Cardiac fibroblast (primary cell): ENCODE data around the gene CHIT1.

Source experiments
- DNase-seq, 2 donors: peaks; one replicate each; pipeline versions ENCODE4 v3.0.0 to v3.0.0-alpha.2; 2010; ENCODE audit warnings: low read depth in 2 of 2
- H3K4me3 ChIP-seq, 2 donors: replicated peaks in 1 of 2; 1 replicate in 1 of 2; 2 replicates in 1 of 2; pipeline ENCODE4 v1.5.1; 2011; ENCODE audit warnings: low read depth in 2 of 2, low read length in 2 of 2, mild to moderate bottlenecking in 2 of 2, moderate library complexity in 1 of 2
- TF ChIP-seq, protein P1 (sequence below): IDR thresholded peaks from one replicate; pipeline ENCODE4 v1.5.1; 2011; ENCODE audit warnings: low read depth, mild to moderate bottlenecking, low read length, inconsistent platforms

The CHIT1 gene

DNA sequence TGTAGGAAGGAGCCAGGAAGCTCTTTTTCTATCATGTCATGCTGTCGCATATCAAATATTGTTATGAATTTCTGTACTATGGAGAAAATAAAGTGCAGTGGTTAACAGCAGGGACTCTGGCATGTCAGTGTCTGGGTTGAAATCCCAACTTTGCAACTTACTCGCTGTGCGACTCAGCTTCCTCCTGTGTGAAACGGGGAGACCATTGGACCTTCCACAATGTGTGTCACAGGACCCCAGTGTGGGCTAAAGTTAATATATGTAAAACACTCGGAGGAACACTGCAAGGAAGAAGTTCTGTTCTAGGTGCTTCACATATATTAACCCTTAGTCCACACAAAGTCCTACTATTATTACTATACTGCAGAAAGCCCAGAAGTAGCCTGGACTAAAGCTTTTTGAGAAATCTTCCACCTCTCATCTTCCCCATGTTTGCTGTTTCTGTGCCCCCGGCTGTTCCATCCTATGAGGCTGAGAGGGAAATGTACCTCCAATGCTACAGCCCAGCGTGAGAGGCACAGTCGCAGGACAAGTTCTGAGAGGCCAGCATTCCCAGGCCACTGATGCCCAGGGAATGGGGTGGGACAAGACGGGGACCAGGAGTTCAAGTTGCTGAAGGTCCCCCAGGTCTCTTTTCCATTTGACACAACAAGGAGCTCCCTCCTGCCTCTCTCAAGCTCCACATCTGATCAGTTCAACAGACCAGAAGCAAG is 1.9 kb downstream of the CHIT1 start:
- TF ChIP-seq, protein P1, sequence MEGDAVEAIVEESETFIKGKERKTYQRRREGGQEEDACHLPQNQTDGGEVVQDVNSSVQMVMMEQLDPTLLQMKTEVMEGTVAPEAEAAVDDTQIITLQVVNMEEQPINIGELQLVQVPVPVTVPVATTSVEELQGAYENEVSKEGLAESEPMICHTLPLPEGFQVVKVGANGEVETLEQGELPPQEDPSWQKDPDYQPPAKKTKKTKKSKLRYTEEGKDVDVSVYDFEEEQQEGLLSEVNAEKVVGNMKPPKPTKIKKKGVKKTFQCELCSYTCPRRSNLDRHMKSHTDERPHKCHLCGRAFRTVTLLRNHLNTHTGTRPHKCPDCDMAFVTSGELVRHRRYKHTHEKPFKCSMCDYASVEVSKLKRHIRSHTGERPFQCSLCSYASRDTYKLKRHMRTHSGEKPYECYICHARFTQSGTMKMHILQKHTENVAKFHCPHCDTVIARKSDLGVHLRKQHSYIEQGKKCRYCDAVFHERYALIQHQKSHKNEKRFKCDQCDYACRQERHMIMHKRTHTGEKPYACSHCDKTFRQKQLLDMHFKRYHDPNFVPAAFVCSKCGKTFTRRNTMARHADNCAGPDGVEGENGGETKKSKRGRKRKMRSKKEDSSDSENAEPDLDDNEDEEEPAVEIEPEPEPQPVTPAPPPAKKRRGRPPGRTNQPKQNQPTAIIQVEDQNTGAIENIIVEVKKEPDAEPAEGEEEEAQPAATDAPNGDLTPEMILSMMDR, result no peak
- no peak overlapping the region for H3K4me3 ChIP-seq
- DNase-seq, result no peak

DNA sequence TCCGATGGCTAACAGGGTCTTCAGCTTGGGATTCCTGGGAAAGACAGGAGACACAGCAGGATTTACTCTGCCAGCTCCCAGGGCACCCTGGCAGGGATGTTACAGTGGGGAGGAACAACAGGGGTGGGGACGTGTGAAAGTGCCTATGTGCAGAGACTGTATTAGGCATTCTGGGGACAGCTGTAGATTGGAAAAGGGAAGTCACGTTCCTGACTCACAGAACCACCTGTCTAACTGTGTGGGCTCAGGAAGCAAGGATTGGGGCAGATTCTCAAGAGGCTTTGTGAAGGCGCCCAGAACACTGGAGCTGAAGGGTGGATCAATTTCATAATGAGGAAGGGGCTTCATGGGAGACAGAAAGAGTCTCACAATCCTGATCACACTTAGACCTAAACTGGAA is 4.4 kb downstream of the CHIT1 start:
- DNase-seq, result no peak
- TF ChIP-seq, protein P1, result no peak
- H3K4me3 ChIP-seq, result no peak overlapping the region

DNA sequence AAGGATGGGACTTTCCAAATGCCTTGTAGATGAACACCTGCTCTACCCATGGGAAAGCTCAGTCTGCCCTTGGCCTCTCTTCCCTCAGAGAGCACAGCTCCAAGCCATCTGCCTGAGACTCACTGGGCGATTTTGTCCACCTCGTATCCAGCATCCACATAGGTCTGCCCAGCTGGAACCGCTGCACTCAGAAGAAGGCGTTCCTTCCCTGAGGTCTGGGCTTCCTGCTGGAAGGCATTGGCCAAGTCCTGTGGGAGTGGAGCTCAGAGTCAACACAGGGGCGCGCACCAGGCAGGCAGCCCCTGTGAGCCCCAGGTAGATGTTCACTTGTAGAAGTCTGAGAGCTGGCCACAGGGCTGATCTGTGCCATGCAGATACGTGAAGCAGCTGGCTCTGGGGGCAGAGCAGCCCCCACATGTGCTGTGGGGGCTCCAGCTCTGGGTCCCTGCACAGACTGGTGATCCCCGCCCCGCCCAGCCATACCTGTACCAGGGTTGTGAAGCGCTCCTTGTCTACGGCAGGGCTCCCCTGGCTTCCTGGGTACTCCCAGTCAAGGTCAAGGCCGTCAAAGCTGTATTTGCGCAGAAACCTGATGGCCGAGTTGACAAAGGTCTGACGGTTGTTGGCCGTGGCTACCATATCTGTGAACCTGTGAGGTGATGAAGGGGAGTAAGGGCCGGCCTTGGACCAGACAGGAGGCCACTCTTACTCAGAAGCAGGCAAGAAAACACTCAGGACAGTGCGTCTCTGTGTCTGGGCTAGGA is 6.3 kb downstream of the CHIT1 start:
- DNase-seq, result no peak
- TF ChIP-seq, protein P1, result no peak

DNA sequence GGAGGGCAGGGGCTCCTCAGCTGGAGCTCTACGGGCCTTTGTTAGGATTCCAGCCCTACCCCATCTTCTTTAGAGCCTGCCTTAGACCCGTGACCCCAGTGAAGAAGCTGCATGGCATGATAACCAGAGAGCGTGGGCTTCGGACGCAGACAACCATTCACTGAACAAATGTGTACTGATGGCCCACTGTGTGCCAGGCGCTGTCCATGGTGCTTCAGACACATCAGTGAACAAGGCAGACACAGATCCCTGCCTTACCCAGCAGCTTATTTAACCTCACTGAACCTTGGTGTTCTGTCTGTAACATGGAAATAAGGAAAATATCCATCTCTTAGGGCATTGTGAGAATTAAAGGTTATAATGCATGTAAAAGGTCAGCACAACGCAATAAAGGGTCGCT is 9.5 kb downstream of the CHIT1 start:
- no peak for DNase-seq
- H3K4me3 ChIP-seq, result no peak overlapping the region
- TF ChIP-seq, protein P1, result no peak

More for the DNA sequence above, 6.3 kb downstream of the CHIT1 start:
- H3K4me3 ChIP-seq, result no peak overlapping the region

DNA sequence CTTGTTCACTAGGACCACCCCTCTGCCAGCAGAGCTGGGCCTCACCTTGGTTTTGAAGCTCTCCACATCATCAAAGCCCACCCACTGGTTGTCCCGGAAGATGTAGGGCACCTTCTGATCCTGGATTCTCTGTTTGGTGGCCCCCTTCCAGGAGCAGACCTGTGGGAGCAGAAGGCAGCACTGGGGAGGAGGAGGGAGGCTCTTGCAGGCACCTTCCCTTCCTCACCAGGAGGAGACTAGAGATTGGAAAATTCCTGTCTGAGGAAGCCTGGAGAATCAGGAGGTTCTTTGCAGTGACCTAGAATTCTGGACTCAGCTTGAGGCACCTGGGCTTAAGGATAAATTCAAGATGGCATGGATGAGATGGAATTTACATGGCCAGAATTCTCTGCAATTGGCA is 10.3 kb downstream of the CHIT1 start:
- H3K4me3 ChIP-seq, result no peak overlapping the region
- DNase-seq, result no peak
- TF ChIP-seq, protein P1, result no peak

DNA sequence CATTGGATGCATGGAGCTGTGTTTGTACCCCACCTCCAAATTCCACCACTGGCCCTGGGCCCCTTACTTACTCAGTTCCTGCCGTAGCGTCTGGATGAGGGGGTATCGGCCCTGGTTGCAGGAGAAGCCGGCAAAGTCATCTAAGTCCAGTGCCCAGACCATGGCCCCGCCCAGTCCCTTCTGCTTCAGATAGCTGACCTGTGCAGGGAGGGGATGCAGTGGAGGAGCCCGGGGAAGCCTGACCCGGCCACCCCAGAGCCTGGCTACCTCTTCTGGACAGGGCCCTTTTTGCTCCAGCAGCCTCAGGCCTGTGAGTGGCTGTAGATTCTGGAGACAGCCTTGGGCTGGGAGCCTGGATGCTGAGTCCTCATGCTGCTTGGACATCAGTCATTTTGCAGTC is 11.8 kb downstream of the CHIT1 start:
- TF ChIP-seq, protein P1, result no peak
- no peak for DNase-seq
- no peak overlapping the region for H3K4me3 ChIP-seq
